Loucy (cell line): Measurements from ENCODE around the gene BRICD5.

Experiments
- H2AFZ ChIP-seq: fragments of 200-600 bp; sonication (generic); 2 replicates; pipeline ENCODE4 v1.6.0; 2016; ENCODE audit warnings: antibody characterized with exemption, mild to moderate bottlenecking, low read length, moderate library complexity
- H3F3A ChIP-seq: fragments of 200-600 bp; 2 replicates; pipeline ENCODE4 v1.6.0; 2016; ENCODE audit warnings: antibody characterized with exemption, low read depth, mild to moderate bottlenecking
- H3K27me3 ChIP-seq: fragments of 200-600 bp; sonication (generic); 2 replicates; pipeline ENCODE4 v1.6.1; 2014; ENCODE audit warnings: low read length, mild to moderate bottlenecking; ENCODE audit not compliant: insufficient read depth, poor library complexity, severe bottlenecking
- H3K36me3 ChIP-seq: fragments of 200-600 bp; sonication (generic); 2 replicates; pipeline ENCODE4 v1.6.1; 2016; ENCODE audit warnings: low read length; ENCODE audit not compliant: insufficient read depth
- H3K4me1 ChIP-seq: fragments of 200-600 bp; sonication (generic); 2 replicates; pipeline ENCODE4 v1.5.1; 2014; ENCODE audit warnings: low read length, mild to moderate bottlenecking; ENCODE audit not compliant: insufficient read depth, poor library complexity, severe bottlenecking
- H3K4me2 ChIP-seq: fragments of 200-600 bp; sonication (generic); 2 replicates; pipeline ENCODE4 v1.6.0; 2014; ENCODE audit warnings: antibody characterized with exemption, low read length, low read depth, mild to moderate bottlenecking; ENCODE audit not compliant: poor library complexity, severe bottlenecking
- H3K4me3 ChIP-seq: fragments of 200-600 bp; sonication (generic); 2 replicates; pipeline ENCODE4 v1.5.1; 2014; ENCODE audit warnings: low read length, mild to moderate bottlenecking, mixed read lengths; ENCODE audit not compliant: poor library complexity, severe bottlenecking
- H3K79me2 ChIP-seq: fragments of 200-600 bp; sonication (generic); 2 replicates; pipeline ENCODE4 v1.6.1; 2014; ENCODE audit warnings: low read length; ENCODE audit not compliant: insufficient read depth
- H3K9ac ChIP-seq: fragments of 200-600 bp; sonication (generic); 2 replicates; pipeline ENCODE4 v1.6.0; 2014; ENCODE audit warnings: mild to moderate bottlenecking, low read depth, low read length, moderate library complexity; ENCODE audit not compliant: poor library complexity, severe bottlenecking
- H3K9me2 ChIP-seq: fragments of 200-600 bp; sonication (generic); replicated peaks from 2 replicates; pipeline ENCODE4 v1.6.1; 2016; ENCODE audit warnings: low read depth, low read length, mixed read lengths
- H3K9me3 ChIP-seq: fragments of 200-600 bp; sonication (generic); 2 replicates; pipeline ENCODE4 v1.6.1; 2014; ENCODE audit warnings: mild to moderate bottlenecking, antibody characterized with exemption, low read length, low read depth; ENCODE audit not compliant: insufficient read depth
- H4K20me1 ChIP-seq: fragments of 200-600 bp; sonication (generic); 2 replicates; pipeline ENCODE4 v1.6.0; 2014; ENCODE audit warnings: antibody characterized with exemption, low read length, mild to moderate bottlenecking; ENCODE audit not compliant: insufficient read depth, poor library complexity, severe bottlenecking
- CTCF ChIP-seq: fragments of 200-600 bp; sonication (generic); conservative IDR thresholded peaks from 2 replicates; pipeline ENCODE4 v1.5.1; 2014; ENCODE audit warnings: mild to moderate bottlenecking, antibody characterized with exemption, low read length
- EZH2phosphoT487 ChIP-seq: fragments of 200-600 bp; IDR thresholded peaks from 2 replicates; pipeline ENCODE4 v1.6.1; 2018; ENCODE audit warnings: antibody characterized with exemption, mild to moderate bottlenecking, moderate library complexity, borderline replicate concordance

Gene BRICD5

GRCh38 chr16:2181952-2182351, 28.7 kb downstream of the BRICD5 start:
- Histone ChIP-seq H3K4me1 (no peaks in the 10 kb centered on the region), H3K9ac (no peak overlapping the region), H2AFZ (no peak overlapping the region), H3K27me3 (no peaks in the 10 kb centered on the region), H3F3A (no peaks in the 10 kb centered on the region), H3K4me2 (no peak overlapping the region), H3K79me2 (no peaks in the 10 kb centered on the region), H4K20me1 (no peaks in the 10 kb centered on the region), H3K36me3 (no peaks in the 10 kb centered on the region), H3K9me3 (no peaks in the 10 kb centered on the region), H3K9me2 (no peaks in the 10 kb centered on the region), H3K4me3 (no peak overlapping the region)
- TF ChIP-seq EZH2phosphoT487, result no peak
- no peak for TF ChIP-seq CTCF

GRCh38 chr16:2180962-2181923, 29.4 kb downstream of the BRICD5 start:
- Histone ChIP-seq H3K4me3 (no peak overlapping the region), H3K36me3 (no peaks in the 10 kb centered on the region), H3K27me3 (no peaks in the 10 kb centered on the region), H3K4me1 (no peaks in the 10 kb centered on the region), H3K9me3 (no peaks in the 10 kb centered on the region), H3K79me2 (no peaks in the 10 kb centered on the region), H3K4me2 (no peak overlapping the region), H2AFZ (no peak overlapping the region), H3K9ac (no peak overlapping the region), H3K9me2 (no peaks in the 10 kb centered on the region), H3F3A (no peaks in the 10 kb centered on the region), H4K20me1 (no peaks in the 10 kb centered on the region)
- TF ChIP-seq EZH2phosphoT487 (no peak), CTCF (no peak)

- Histone ChIP-seq H4K20me1 (no peaks in the 10 kb centered on the region), H3K9ac (no peak overlapping the region), H3K79me2 (no peaks in the 10 kb centered on the region), H3K4me1 (no peaks in the 10 kb centered on the region), H2AFZ (no peak overlapping the region), H3K27me3 (no peaks in the 10 kb centered on the region), H3K4me2 (no peak overlapping the region), H3K9me3 (no peaks in the 10 kb centered on the region), H3K4me3 (no peak overlapping the region), H3K36me3 (no peaks in the 10 kb centered on the region), H3K9me2 (no peaks in the 10 kb centered on the region), H3F3A (no peaks in the 10 kb centered on the region)
- TF ChIP-seq CTCF, result no peak
- TF ChIP-seq EZH2phosphoT487, result no peak
These were observed 30.2 kb downstream of the BRICD5 start for GRCh38 chr16:2180461-2180860.
